ENCODE measurements around the gene OGDH.
"Not testable (repeated sequence)": the region's sequence is repeated elsewhere in the genome, so short reads cannot be mapped to it uniquely, and the experiment has no call there.

Gene OGDH

DNA sequence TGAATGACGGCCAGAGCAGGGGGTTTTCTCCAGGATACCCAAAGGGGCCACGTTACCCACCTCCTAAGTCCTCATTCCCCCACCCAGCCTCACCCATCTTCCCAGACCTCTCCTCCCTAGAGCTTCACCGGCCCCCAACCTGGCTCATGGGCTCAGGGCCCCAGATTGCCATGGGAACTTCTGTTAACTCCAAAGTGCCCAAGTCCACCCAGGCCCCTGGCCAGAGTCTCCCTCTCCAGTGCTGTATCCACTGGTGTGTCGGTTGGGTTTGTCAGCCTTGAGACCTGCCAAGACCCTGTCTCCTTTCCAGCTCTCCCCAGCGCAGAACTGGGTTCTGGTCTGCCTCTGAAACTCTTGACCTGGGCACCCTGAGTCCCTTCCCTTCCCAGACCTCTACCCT is 105.1 kb downstream of the OGDH start:
- DNase-seq, result no peak

- DNase-seq, result no peak
Observed at GRCh38 chr7:44712012-44712411, 105.6 kb downstream of the OGDH start.

- no peak for DNase-seq
Observed at GRCh38 chr7:44713141-44713540, 106.7 kb downstream of the OGDH start.

- DNase-seq, result no peak
Observed at GRCh38 chr7:44713680-44714335, 107.4 kb downstream of the OGDH start.

GRCh38 chr7:44716205-44716604 is 109.8 kb downstream of the OGDH start:
- no peak for DNase-seq

- no peak for DNase-seq
Observed at GRCh38 chr7:44720301-44720700, 113.9 kb downstream of the OGDH start.

GRCh38 chr7:44724276-44724675 is 117.8 kb downstream of the OGDH start:
- DNase-seq, result no peak

- DNase-seq, result not testable (repeated sequence)
Observed at GRCh38 chr7:44726250-44726649, 119.8 kb downstream of the OGDH start.

GRCh38 chr7:44727158-44727936 is 120.9 kb downstream of the OGDH start:
- DNase-seq, result no peak

DNA sequence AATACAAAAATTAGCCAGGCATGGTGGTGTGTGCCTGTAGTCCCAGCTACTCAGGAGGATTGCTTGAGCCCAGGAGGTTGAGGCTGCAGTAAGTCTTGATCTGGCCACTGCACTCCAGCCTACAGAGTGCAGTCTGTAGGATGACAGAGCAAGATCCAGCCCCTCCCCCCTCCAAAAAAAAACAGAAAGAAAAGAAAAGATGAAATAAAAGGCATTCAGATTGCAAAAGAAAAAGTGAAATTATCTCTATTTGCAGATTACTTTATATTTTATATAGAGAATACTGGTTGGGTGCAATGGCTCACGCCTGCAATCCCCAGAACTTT is 121.5 kb downstream of the OGDH start:
- DNase-seq, result no peak

GRCh38 chr7:44729949-44730590 is 123.6 kb downstream of the OGDH start:
- DNase-seq, result no peak

DNA sequence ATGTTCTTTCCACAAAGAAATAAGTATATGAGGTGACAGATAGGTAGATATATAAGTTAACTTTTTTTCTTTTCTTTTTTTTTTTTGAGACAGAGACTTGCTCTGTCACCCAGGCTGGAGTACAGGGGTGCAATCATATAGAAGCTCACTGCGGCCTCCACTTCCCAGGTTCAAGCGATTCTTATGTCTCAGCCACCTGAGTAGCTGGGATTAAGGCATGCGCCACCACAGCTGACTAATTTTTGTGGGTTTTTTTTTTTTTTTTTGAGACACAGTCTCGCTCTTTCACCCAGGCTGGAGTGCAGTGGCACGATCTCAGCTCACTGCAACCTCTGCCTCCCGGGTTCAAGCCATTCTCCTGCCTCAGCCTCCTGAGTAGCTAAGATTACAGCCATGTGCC is 126.5 kb downstream of the OGDH start:
- not testable (repeated sequence) for DNase-seq

DNA sequence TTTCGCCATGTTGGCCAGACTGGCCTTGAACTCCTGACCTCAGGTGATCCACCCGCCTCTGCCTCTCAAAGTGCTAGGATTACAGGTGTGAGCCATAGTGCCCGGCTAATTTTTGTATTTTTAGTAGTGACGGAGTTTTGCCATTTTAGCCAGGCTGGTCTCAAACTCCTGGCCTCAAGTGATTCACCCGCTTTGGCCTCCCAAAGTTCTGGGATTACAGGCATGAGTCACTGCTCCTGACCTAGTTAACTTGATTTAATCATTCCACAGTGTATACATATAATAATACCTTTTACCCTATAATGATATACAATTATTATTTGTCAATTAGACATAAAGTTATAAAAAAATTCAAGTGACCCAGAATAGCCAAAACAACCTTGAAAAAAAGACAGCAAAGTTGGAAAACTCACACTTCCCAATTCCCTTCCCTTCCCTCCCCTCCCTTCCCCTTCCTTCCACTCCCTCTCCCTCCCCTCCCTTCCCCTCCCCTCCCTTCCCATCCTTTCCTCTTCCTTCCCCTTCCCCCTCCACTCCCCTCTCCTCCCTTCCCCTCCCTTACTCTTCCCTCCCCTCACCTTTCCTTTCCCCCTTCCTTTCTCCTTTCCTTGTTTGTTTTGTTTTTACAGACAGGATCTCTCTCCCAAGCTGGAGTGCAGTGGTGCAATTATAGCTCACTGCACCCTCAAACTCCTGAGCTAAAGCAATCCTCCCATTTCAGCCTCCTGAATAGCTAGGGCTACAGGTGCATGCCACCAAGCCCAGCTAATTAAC is 127.5 kb downstream of the OGDH start:
- DNase-seq, result no peak

DNA sequence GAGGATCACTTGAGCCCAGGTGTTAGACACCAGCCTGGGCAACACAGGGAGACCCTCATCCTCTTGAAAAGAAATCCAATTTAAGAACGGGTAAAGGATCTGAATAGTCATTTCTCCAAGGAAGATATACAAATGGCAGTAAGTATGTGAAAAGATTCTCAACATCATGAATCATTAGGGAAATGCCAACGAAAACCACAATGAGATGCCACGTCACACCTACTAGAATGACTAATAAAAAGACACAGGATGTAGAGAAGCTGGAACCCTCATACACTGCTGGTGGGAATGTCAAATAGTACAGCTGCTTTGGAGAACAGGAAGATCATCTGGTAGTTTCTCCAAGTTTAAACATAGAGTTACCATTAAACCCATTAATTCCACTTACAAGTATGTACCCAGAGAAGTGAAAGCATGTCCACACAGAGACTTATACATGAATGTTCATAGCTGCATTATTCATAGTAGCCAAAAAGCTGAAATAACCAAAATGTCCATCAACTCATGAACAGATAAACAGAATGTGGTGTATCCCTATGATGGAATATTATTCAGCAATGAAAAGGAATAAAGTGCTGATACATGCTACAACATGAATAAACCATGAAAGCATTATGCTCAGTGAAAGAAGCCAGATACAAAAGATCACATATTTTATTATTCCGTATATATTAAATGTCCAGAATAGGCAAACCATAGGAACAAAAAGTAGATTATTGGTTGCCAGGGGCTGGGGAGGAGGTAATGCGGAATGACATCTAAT is 129.2 kb downstream of the OGDH start:
- no peak for DNase-seq

DNA sequence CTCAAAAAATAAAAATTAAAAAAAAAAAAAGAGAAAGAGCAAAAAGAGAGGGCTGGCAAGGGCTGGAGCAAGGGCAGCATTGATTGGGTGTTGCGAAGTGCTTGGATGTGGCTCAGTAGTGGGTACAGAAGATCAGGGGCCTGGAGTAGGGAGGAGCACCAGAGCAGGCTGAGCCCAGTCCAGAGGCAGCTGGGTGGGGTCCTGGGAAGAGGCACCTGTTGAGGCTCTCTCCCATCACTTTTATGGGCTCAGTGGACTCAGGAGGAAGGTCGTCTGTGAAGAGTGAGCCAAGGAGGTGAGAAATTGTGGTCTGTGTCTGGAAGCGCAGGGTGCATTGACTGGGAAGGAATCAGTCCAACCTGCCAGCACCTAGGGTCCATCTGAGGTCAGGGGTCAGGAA is 130.5 kb downstream of the OGDH start:
- DNase-seq, result no peak

DNA sequence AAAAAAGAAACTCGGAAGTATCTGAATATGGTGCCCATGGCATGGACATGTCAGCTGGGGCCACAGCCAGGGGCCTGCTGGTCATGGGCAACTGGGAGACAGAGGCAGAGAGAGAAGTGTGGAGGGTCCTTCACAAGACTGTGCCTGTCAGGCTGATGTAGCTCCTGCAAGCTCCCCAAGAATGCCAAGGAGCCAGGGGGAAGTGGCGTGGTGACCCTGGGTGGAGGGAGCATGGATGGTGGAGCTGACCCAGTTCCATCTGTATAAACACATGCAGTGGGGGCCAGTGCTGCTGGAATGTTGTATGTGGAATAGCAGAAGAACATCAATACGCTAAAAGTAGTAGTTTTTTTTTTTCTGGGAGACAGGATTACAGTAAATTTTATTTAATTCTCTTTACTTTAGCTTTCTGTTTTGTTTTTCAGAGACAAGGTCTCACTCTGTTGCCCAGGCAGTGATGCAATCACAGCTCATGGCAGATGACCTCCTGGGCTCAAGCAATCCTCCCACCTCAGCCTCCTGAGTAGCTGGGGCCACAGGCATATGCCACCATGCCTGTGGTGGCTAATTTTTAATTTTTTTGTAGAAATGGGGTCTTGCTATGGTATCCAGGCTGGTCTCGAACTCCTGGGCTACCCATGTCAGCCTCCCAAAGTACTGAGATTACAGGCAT is 131.8 kb downstream of the OGDH start:
- no peak for DNase-seq

DNA sequence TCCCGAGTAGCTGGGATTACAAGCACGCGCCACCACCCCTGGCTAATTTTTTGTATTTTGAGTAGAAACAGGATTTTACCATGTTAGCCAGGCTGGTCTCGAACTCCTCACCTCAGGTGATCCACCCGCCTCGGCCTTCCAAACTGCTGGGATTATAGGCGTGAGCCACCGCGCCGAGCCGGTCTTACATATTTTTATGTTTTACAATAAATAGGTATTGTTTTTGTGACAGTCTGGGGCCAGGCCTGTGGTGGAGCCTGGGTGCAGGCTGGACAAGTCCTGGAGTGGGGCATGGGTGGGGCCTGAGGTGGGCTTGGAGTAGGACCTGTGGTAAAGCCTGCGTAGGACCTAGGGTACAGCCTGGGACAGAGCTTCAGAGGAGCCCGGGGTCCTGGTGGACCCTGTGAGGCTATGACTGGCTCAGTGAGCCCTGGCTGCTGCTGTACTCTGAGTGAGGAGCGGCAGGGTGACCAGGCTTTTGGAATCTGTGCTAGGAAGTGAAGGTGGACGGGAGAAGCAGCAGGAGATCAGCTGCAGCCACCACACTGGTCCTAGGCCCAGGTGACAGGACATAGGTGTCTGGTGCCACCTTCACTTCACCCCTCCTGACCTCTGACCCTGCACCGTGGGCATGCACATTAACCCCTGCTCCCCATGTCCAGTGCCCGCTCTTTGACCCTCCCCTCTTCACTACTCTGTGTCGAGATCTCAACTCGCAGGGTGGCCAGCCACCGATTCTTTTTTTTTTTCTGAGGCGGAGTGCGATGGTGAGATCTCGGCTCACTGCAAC is 132.6 kb downstream of the OGDH start:
- no peak for DNase-seq

DNA sequence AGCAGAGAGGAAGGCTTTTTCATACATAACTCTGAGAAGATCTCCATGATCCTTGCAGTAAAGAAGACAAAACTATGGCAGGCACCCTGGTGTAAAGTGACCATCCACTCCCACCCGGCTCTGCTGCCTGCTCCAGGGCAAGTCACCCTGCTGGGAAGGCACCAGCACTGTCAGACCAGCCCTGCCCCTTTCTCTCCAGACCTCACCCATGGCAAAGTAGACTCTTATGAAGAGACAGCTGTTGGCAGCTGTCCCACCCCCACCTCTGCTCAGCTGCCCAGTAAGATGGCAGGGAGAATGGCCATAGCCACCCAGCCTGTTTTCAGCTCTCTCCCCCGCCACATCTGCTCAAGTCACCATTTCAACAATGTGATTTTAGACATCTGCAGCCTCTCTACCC is 133.6 kb downstream of the OGDH start:
- no peak for DNase-seq

DNA sequence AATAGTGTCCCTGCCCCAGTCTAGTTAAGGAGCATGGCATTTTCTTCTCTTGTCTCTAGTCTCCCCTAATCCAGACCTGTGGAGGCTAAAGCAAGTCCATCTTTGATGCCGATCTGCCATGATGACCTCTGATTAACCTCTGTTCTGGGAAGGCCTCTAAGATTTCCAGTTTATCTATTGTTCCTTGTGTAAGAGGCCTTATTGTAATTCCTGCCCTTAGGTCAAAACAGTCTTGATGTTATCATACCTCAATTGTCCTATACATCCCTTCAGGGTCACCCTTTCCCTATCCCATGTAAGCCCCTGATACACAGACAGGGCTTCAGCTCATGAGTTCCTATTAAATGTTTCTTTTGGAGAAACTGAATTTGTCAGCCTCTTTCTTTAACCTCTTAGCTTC is 137.3 kb downstream of the OGDH start:
- no peak for DNase-seq

DNA sequence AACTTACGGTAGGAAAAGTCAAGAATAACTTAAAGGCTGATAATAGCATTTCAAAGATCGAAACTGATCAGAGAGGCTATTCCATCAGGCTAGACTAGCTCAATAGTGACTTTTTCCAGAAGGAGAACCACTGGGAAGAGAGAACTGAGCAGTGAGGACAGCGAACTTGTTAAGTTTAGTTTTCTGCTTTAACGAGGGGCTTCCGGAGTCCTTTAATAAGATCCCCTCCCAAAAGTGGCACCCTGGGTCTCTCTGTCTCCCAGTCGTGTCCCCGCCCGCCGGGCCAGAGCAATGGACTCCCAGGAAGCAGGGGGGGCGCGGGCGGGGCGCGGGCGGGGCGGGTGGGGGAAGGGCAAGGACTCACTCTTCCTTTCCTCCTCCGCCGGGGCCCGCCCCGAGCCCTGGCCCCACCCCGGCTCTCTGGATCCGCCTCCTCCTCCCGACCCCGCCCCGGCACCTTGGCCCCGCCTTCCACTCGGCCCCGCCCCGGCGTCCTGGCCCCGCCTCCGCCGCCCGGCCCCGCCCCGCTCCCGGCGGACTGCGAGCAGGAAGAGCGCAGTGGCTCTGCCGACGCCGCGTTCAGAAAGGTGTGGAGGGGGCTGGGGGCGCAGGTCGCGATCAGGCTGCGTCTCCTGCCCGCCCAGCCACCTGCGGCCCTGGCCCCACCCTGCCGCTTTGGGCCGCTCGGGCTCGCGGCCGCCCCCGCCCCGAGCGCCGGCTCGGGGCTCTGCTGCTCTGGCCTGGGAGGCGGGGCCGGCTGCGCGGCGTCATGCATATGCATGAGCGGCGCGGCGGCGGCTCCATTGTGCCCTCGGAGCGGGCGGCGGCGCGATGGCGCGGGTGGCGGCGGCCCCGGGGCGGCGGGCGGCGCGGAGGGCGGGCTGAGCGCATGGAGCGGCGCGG is 141.9 kb downstream of the OGDH start, which contains the start of gene ZMIZ2:
Gene ZMIZ2 (plus strand): TSS at position 803 of the 903 bp plus-strand sequence. CDS start 7,403 bp downstream, outside the sequence.
- peak; percentile 96 for DNase-seq

Data from left hindlimb (tissue), 1 donor.